ENCODE data around the gene UXS1.

DNA sequence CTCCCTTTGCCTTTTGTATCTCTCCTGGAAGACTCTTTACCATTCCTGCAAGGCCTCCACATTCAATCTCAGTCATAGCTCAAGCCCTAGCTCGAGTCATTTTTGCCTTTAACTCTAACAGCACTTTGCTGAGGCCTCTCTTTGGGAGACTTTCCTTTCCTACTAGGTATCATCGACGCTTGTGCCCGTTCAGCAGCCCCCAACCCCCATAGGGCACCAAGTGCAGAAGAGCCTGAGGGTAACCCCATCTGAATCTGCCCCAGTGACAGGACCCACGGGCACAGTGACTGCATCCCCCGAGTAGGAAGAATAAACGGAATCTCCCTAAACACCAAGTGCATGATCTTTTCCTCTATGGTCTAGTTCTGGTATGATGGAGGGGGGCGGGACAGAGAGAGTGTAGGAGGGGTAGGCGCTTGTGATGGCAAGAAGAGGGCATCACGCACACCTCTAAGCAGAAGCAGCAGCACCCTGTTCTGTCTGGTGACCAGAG is 66.3 kb downstream of the UXS1 start:
- TF ChIP-seq, protein P1, sequence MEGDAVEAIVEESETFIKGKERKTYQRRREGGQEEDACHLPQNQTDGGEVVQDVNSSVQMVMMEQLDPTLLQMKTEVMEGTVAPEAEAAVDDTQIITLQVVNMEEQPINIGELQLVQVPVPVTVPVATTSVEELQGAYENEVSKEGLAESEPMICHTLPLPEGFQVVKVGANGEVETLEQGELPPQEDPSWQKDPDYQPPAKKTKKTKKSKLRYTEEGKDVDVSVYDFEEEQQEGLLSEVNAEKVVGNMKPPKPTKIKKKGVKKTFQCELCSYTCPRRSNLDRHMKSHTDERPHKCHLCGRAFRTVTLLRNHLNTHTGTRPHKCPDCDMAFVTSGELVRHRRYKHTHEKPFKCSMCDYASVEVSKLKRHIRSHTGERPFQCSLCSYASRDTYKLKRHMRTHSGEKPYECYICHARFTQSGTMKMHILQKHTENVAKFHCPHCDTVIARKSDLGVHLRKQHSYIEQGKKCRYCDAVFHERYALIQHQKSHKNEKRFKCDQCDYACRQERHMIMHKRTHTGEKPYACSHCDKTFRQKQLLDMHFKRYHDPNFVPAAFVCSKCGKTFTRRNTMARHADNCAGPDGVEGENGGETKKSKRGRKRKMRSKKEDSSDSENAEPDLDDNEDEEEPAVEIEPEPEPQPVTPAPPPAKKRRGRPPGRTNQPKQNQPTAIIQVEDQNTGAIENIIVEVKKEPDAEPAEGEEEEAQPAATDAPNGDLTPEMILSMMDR (IDR thresholded peaks at IDR 0.05): no peak
- TF ChIP-seq POLR2A (IDR thresholded peaks at IDR 0.05): no peak
